Ovary (tissue), 3 donors: ENCODE measurements around the gene DMXL1.

Source experiments
- CTCF ChIP-seq, 3 donors: fragments of 450-650 bp in 2 of 3; fragments of 200-600 bp in 1 of 3; IDR thresholded peaks; one replicate each; pipeline versions ENCODE4 v1.5.1 to v1.8.0; 2016 to 2022; ENCODE audit warnings: antibody characterized with exemption in 3 of 3, mild to moderate bottlenecking in 1 of 3
- EP300 ChIP-seq: sonication (generic); formaldehyde crosslinking; IDR thresholded peaks from one replicate; pipeline ENCODE4 v1.6.1; 2017; ENCODE audit warnings: antibody characterized with exemption
- POLR2A ChIP-seq: fragments of 450-650 bp; IDR thresholded peaks from one replicate; pipeline ENCODE4 v1.6.1; 2017; ENCODE audit warnings: antibody characterized with exemption, mild to moderate bottlenecking, moderate library complexity
- donor health status: DM: no; HTN: no; CAD: no.

DNA sequence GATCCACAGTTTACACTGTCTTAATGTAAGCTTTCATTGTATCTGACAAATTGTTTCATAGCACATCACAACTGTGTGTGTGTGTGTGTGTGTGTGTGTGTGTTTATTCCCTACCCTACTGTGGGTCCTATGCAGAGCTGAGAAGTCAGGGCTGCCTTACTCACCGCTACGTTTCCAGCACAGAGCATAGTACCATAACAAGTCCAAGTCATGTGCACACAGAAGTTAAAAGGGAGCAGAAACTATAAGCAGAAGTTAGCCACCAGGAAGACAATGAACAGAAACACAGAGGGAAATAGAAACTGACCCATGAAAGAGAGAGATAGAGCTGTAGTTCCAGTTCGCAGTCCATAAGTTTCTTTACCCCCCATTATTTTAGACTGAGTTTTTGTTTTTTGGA lies 38.2 kb upstream of the DMXL1 start:
- no peak for TF ChIP-seq POLR2A
- no peak for TF ChIP-seq CTCF (IDR thresholded peaks at IDR 0.05)
- no peak for TF ChIP-seq EP300
